ENCODE results near the gene CYP21A2. TPM values are rescaled to one million over a fixed set of nuclear protein-coding genes. Genes with fewer than 3 reads are reported as not detected.
"Not testable (repeated sequence)": the region's sequence is repeated elsewhere in the genome, so short reads cannot be mapped to it uniquely, and the experiment has no call there.

The CYP21A2 gene
- total RNA-seq, 2 experiments from 2014 or later = 0.15 TPM; not detected in 1

GRCh38 chr6:32010856-32011530 is 27.2 kb upstream of the CYP21A2 start:
- H3K27ac Mint-ChIP-seq; H3K4me3 Mint-ChIP-seq; H3K4me1 Mint-ChIP-seq; H3K36me3 Mint-ChIP-seq; ATAC-seq; H3K27me3 Mint-ChIP-seq; CTCF ChIA-PET; H3K9me3 Mint-ChIP-seq (ENCODE audit: low read depth); DNase-seq: not testable (repeated sequence)

GRCh38 chr6:32012941-32013617 is 25.1 kb upstream of the CYP21A2 start:
- H3K9me3 Mint-ChIP-seq (ENCODE audit: low read depth); H3K27me3 Mint-ChIP-seq; H3K36me3 Mint-ChIP-seq; H3K4me1 Mint-ChIP-seq; H3K4me3 Mint-ChIP-seq; H3K27ac Mint-ChIP-seq; DNase-seq; CTCF ChIA-PET; ATAC-seq: not testable (repeated sequence)

- H3K4me3 Mint-ChIP-seq; H3K27ac Mint-ChIP-seq; H3K4me1 Mint-ChIP-seq; H3K36me3 Mint-ChIP-seq; H3K27me3 Mint-ChIP-seq; ATAC-seq; CTCF ChIA-PET; H3K9me3 Mint-ChIP-seq (ENCODE audit: low read depth); DNase-seq: not testable (repeated sequence)
Observed at GRCh38 chr6:32013738-32014137, 24.5 kb upstream of the CYP21A2 start.

- H3K4me1 Mint-ChIP-seq; H3K27me3 Mint-ChIP-seq; H3K36me3 Mint-ChIP-seq; H3K4me3 Mint-ChIP-seq; ATAC-seq; H3K27ac Mint-ChIP-seq; H3K9me3 Mint-ChIP-seq (ENCODE audit: low read depth); DNase-seq; CTCF ChIA-PET: not testable (repeated sequence)
Observed at GRCh38 chr6:32014547-32014946, 23.7 kb upstream of the CYP21A2 start, which contains the start of gene C4B. C4B (plus strand) TSS chr6:32014795; CDS start chr6:32014846, 51 bp downstream.

GRCh38 chr6:32022100-32022499 is 16.1 kb upstream of the CYP21A2 start:
- H3K36me3 Mint-ChIP-seq; H3K27me3 Mint-ChIP-seq; H3K4me1 Mint-ChIP-seq; H3K4me3 Mint-ChIP-seq; H3K9me3 Mint-ChIP-seq (ENCODE audit: low read depth); H3K27ac Mint-ChIP-seq; CTCF ChIA-PET; ATAC-seq; DNase-seq: not testable (repeated sequence)

GRCh38 chr6:32028631-32029030 is 9.6 kb upstream of the CYP21A2 start:
- DNase-seq, H3K27me3 Mint-ChIP-seq: not testable (repeated sequence)

GRCh38 chr6:32029553-32029952 is 8.7 kb upstream of the CYP21A2 start:
- H3K36me3 Mint-ChIP-seq; H3K4me3 Mint-ChIP-seq; ATAC-seq; H3K4me1 Mint-ChIP-seq; H3K9me3 Mint-ChIP-seq (ENCODE audit: low read depth); H3K27ac Mint-ChIP-seq; CTCF ChIA-PET; DNase-seq; H3K27me3 Mint-ChIP-seq: not testable (repeated sequence)

More at GRCh38 chr6:32028631-32029030, 9.6 kb upstream of the CYP21A2 start:
- H3K4me1 Mint-ChIP-seq; ATAC-seq; H3K9me3 Mint-ChIP-seq (ENCODE audit: low read depth); H3K4me3 Mint-ChIP-seq; H3K27ac Mint-ChIP-seq; H3K36me3 Mint-ChIP-seq; CTCF ChIA-PET: not testable (repeated sequence)

- ATAC-seq; DNase-seq; H3K27me3 Mint-ChIP-seq; H3K9me3 Mint-ChIP-seq (ENCODE audit: low read depth); H3K27ac Mint-ChIP-seq; H3K4me3 Mint-ChIP-seq; H3K4me1 Mint-ChIP-seq; H3K36me3 Mint-ChIP-seq; CTCF ChIA-PET: not testable (repeated sequence)
Observed at GRCh38 chr6:32035283-32036013, 2.8 kb upstream of the CYP21A2 start.

- DNase-seq; H3K9me3 Mint-ChIP-seq (ENCODE audit: low read depth); ATAC-seq; H3K4me3 Mint-ChIP-seq; CTCF ChIA-PET; H3K36me3 Mint-ChIP-seq; H3K27me3 Mint-ChIP-seq; H3K4me1 Mint-ChIP-seq; H3K27ac Mint-ChIP-seq: not testable (repeated sequence)
Observed at GRCh38 chr6:32037136-32037535, 1.1 kb upstream of the CYP21A2 start.

- H3K27me3 Mint-ChIP-seq; DNase-seq; H3K9me3 Mint-ChIP-seq (ENCODE audit: low read depth); H3K4me1 Mint-ChIP-seq; H3K27ac Mint-ChIP-seq; ATAC-seq; CTCF ChIA-PET; H3K4me3 Mint-ChIP-seq; H3K36me3 Mint-ChIP-seq: not testable (repeated sequence)
Observed at GRCh38 chr6:32038878-32039277, 663 bp downstream of the CYP21A2 start.

- H3K27me3 Mint-ChIP-seq; H3K27ac Mint-ChIP-seq; H3K36me3 Mint-ChIP-seq; ATAC-seq; DNase-seq; H3K4me3 Mint-ChIP-seq; H3K4me1 Mint-ChIP-seq; H3K9me3 Mint-ChIP-seq (ENCODE audit: low read depth); CTCF ChIA-PET: not testable (repeated sequence)
Observed at GRCh38 chr6:32039321-32040274, 1.4 kb downstream of the CYP21A2 start.

GRCh38 chr6:32040299-32041049 is 2.3 kb downstream of the CYP21A2 start:
- H3K4me3 Mint-ChIP-seq; H3K4me1 Mint-ChIP-seq; ATAC-seq; H3K36me3 Mint-ChIP-seq; H3K27ac Mint-ChIP-seq; CTCF ChIA-PET; H3K27me3 Mint-ChIP-seq; DNase-seq; H3K9me3 Mint-ChIP-seq (ENCODE audit: low read depth): not testable (repeated sequence)

GRCh38 chr6:32041050-32041321 is 2.8 kb downstream of the CYP21A2 start:
- DNase-seq; H3K4me1 Mint-ChIP-seq; H3K27me3 Mint-ChIP-seq; CTCF ChIA-PET; H3K27ac Mint-ChIP-seq; H3K36me3 Mint-ChIP-seq; ATAC-seq; H3K9me3 Mint-ChIP-seq (ENCODE audit: low read depth); H3K4me3 Mint-ChIP-seq: not testable (repeated sequence)
